ENCODE measurements around the gene FAM120AOS. TPM values are rescaled to one million over a fixed set of nuclear protein-coding genes. Genes with fewer than 3 reads are reported as not detected.

The FAM120AOS gene
- total and polyA plus RNA-seq, 3 experiments from 2014 or later: 41.0 to 62.6 (median 42.7) TPM

DNA sequence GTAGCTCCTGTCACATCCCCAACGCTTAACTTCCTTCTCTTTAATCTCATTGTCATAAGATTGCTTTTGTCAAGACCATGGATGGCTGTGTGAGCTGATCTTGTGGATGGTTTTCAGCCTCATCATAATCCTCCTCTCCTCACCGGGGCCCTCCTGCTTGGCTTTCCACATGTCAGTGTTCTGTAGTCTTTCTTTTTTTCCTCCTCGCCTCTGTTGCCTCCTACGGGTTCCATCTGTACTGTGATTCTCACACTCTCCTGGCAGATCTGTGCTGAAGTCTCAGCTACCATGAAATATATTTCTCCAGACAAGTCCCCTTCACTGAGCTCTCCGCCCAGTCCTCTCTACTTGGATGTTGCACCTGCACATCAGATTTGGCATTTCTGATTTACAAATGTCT lies 34.9 kb upstream of the FAM120AOS start:
- no peaks in the 10 kb centered on the region for H3K36me3 ChIP-seq (ENCODE audit: insufficient read depth, low read length)
- DNase-seq: no peak
- Mint-ChIP-seq H3K27ac (peak overlapping the region in 2 of 8 donors; percentile 65 to 79), H3K4me1 (peaks cover 38 to 71% (median 51%) of the 10 kb centered on the region in 3 donors), H3K27me3 (no peaks in the 10 kb centered on the region), H3K9me3 (no peaks in the 10 kb centered on the region), H3K4me3 (no peak overlapping the region), H3K36me3 (peaks cover 0 to 69% (median 24%) of the 10 kb centered on the region in 3 donors)
- no peaks in the 10 kb centered on the region for H3K4me1 ChIP-seq (ENCODE audit: insufficient read depth, low read length)
- H3K27me3 ChIP-seq (ENCODE audit: insufficient read depth, low read length, poor library complexity, severe bottlenecking): no peaks in the 10 kb centered on the region
- no peaks in the 10 kb centered on the region for H3K9me3 ChIP-seq (ENCODE audit: low read length)
- ChIA-PET POLR2A (no interaction called here), CTCF (no interaction called here)
- H3K27ac ChIP-seq (ENCODE audit: low read depth, low read length): no peak overlapping the region
- no peak overlapping the region for H3K4me3 ChIP-seq (ENCODE audit: low read length)

- no peaks in the 10 kb centered on the region for H3K27me3 Mint-ChIP-seq
- H3K4me1 ChIP-seq (ENCODE audit: insufficient read depth, low read length): no peaks in the 10 kb centered on the region
- no peak for DNase-seq
- H3K4me3 Mint-ChIP-seq: no peak overlapping the region
- no peaks in the 10 kb centered on the region for H3K27me3 ChIP-seq (ENCODE audit: insufficient read depth, low read length, poor library complexity, severe bottlenecking)
- no peak overlapping the region for H3K4me3 ChIP-seq (ENCODE audit: low read length)
- H3K27ac ChIP-seq (ENCODE audit: low read depth, low read length): no peak overlapping the region
- H3K4me1 Mint-ChIP-seq: peaks cover 34 to 69% (median 56%) of the 10 kb centered on the region in 3 donors
- H3K36me3 Mint-ChIP-seq: peaks cover 0 to 77% (median 24%) of the 10 kb centered on the region in 3 donors
- no peaks in the 10 kb centered on the region for H3K9me3 ChIP-seq (ENCODE audit: low read length)
- ChIA-PET CTCF (no interaction called here), POLR2A (interaction anchor here (0.7 kb wide), 1 partner anchor 33 kb away, joined by 3 read pairs; the partner anchor contains the start of gene FAM120AOS)
- peak overlapping the region in 4 of 8 donors; percentile 8 to 47 (median 42) for H3K27ac Mint-ChIP-seq
- peaks cover 4% of the 10 kb centered on the region for H3K36me3 ChIP-seq (ENCODE audit: insufficient read depth, low read length)
- no peaks in the 10 kb centered on the region for H3K9me3 Mint-ChIP-seq
Observed at GRCh38 chr9:93486268-93486667, 32.9 kb upstream of the FAM120AOS start.

GRCh38 chr9:93483497-93483896 lies 30.1 kb upstream of the FAM120AOS start:
- no peak for DNase-seq
- Histone ChIP-seq H3K36me3 (ENCODE audit: insufficient read depth, low read length) (peaks cover 17% of the 10 kb centered on the region), H3K27ac (ENCODE audit: low read depth, low read length) (no peak overlapping the region), H3K9me3 (ENCODE audit: low read length) (no peaks in the 10 kb centered on the region), H3K4me1 (ENCODE audit: insufficient read depth, low read length) (no peaks in the 10 kb centered on the region), H3K4me3 (ENCODE audit: low read length) (no peak overlapping the region), H3K27me3 (ENCODE audit: insufficient read depth, low read length, poor library complexity, severe bottlenecking) (no peaks in the 10 kb centered on the region)
- ChIA-PET CTCF (interaction anchor here (1.4 kb wide), 1 partner anchor 10 kb away, joined by 3 read pairs; no protein-coding TSS in a partner anchor), POLR2A (no interaction called here)
- peaks cover 35 to 67% (median 58%) of the 10 kb centered on the region in 3 donors for H3K4me1 Mint-ChIP-seq
- no peak overlapping the region for H3K4me3 Mint-ChIP-seq
- H3K27ac Mint-ChIP-seq: no peak overlapping the region
- no peaks in the 10 kb centered on the region for H3K27me3 Mint-ChIP-seq
- H3K36me3 Mint-ChIP-seq: peaks cover 0 to 75% (median 21%) of the 10 kb centered on the region in 3 donors
- H3K9me3 Mint-ChIP-seq: no peaks in the 10 kb centered on the region

DNA sequence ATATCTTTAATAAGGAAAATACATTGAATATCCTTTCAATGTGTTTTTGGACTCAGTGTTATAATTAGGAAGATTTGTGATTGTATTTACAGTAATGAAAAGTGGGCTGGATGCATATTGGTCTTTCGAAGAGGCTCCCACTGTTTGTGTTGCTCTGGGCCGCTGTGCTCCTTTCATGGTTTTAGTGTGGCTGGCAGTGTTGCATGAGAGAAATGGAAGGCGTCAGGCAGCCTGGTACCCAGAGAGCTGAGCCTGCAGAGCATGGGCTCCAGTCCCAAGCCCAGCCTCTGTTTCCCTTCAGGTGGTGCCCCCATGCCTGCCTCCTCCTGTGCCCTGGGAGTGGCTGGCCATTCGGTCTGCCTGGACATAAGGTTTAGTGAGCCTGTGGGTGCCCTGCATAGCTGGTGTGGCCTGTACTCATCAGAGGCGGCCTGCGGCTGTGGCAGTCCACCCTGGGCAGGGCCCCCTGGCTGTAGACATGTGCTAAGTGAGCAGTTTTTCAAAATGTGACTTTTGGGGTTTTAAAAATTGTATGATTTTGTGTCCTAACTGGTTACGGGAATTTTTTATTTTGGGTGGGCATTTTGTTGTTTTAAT lies 27.4 kb upstream of the FAM120AOS start:
- peak overlapping the region in 2 of 8 donors; percentile 9 to 41 for H3K27ac Mint-ChIP-seq
- no peak overlapping the region for H3K4me3 ChIP-seq (ENCODE audit: low read length)
- H3K36me3 Mint-ChIP-seq: peaks cover 0 to 73% (median 15%) of the 10 kb centered on the region in 3 donors
- H3K27me3 ChIP-seq (ENCODE audit: insufficient read depth, low read length, poor library complexity, severe bottlenecking): no peaks in the 10 kb centered on the region
- no peak overlapping the region for H3K27ac ChIP-seq (ENCODE audit: low read depth, low read length)
- POLR2A ChIA-PET: no interaction called here
- H3K9me3 Mint-ChIP-seq: no peaks in the 10 kb centered on the region
- DNase-seq: no peak
- no peaks in the 10 kb centered on the region for H3K4me1 ChIP-seq (ENCODE audit: insufficient read depth, low read length)
- H3K4me1 Mint-ChIP-seq: peaks cover 35 to 64% (median 56%) of the 10 kb centered on the region in 3 donors
- H3K9me3 ChIP-seq (ENCODE audit: low read length): no peaks in the 10 kb centered on the region
- H3K4me3 Mint-ChIP-seq: no peak overlapping the region
- CTCF ChIA-PET: no interaction called here
- H3K36me3 ChIP-seq (ENCODE audit: insufficient read depth, low read length): peaks cover 22% of the 10 kb centered on the region
- H3K27me3 Mint-ChIP-seq: no peaks in the 10 kb centered on the region

GRCh38 chr9:93480262-93480661 lies 26.9 kb upstream of the FAM120AOS start:
- H3K9me3 Mint-ChIP-seq: no peaks in the 10 kb centered on the region
- no peak overlapping the region for H3K4me3 Mint-ChIP-seq
- DNase-seq: no peak
- ChIA-PET POLR2A (no interaction called here), CTCF (no interaction called here)
- Histone ChIP-seq H3K4me3 (ENCODE audit: low read length) (no peak overlapping the region), H3K4me1 (ENCODE audit: insufficient read depth, low read length) (no peaks in the 10 kb centered on the region), H3K27me3 (ENCODE audit: insufficient read depth, low read length, poor library complexity, severe bottlenecking) (no peaks in the 10 kb centered on the region), H3K27ac (ENCODE audit: low read depth, low read length) (no peak overlapping the region), H3K36me3 (ENCODE audit: insufficient read depth, low read length) (peaks cover 22% of the 10 kb centered on the region), H3K9me3 (ENCODE audit: low read length) (no peaks in the 10 kb centered on the region)
- H3K27ac Mint-ChIP-seq: no peak overlapping the region
- peaks cover 0 to 73% (median 16%) of the 10 kb centered on the region in 3 donors for H3K36me3 Mint-ChIP-seq
- no peaks in the 10 kb centered on the region for H3K27me3 Mint-ChIP-seq
- peaks cover 36 to 65% (median 57%) of the 10 kb centered on the region in 3 donors for H3K4me1 Mint-ChIP-seq

- no peaks in the 10 kb centered on the region for H3K27me3 Mint-ChIP-seq
- H3K27ac Mint-ChIP-seq: peak overlapping the region in 1 of 8 donors; percentile 27
- H3K4me3 Mint-ChIP-seq: no peak overlapping the region
- no peak for DNase-seq
- Histone ChIP-seq H3K27me3 (ENCODE audit: insufficient read depth, low read length, poor library complexity, severe bottlenecking) (no peaks in the 10 kb centered on the region), H3K9me3 (ENCODE audit: low read length) (no peaks in the 10 kb centered on the region), H3K4me1 (ENCODE audit: insufficient read depth, low read length) (no peaks in the 10 kb centered on the region), H3K27ac (ENCODE audit: low read depth, low read length) (no peak overlapping the region), H3K4me3 (ENCODE audit: low read length) (no peak overlapping the region), H3K36me3 (ENCODE audit: insufficient read depth, low read length) (peaks cover 22% of the 10 kb centered on the region)
- CTCF ChIA-PET: no interaction called here
- peaks cover 0 to 73% (median 19%) of the 10 kb centered on the region in 3 donors for H3K36me3 Mint-ChIP-seq
- no peaks in the 10 kb centered on the region for H3K9me3 Mint-ChIP-seq
- POLR2A ChIA-PET: no interaction called here
- peaks cover 34 to 62% (median 55%) of the 10 kb centered on the region in 3 donors for H3K4me1 Mint-ChIP-seq
Observed at GRCh38 chr9:93479726-93480125, 26.3 kb upstream of the FAM120AOS start.

- ChIA-PET POLR2A (no interaction called here), CTCF (interaction anchor here (0.7 to 1.6 kb wide), 2 partner anchors 29 to 89 kb away, joined by 3 to 4 read pairs; no protein-coding TSS in a partner anchor)
- no peaks in the 10 kb centered on the region for H3K4me1 ChIP-seq (ENCODE audit: insufficient read depth, low read length)
- no peak overlapping the region for H3K4me3 Mint-ChIP-seq
- H3K4me1 Mint-ChIP-seq: peaks cover 35 to 55% (median 55%) of the 10 kb centered on the region in 3 donors
- H3K36me3 Mint-ChIP-seq: peaks cover 0 to 76% (median 18%) of the 10 kb centered on the region in 3 donors
- DNase-seq: no peak
- no peaks in the 10 kb centered on the region for H3K9me3 ChIP-seq (ENCODE audit: low read length)
- no peak overlapping the region for H3K4me3 ChIP-seq (ENCODE audit: low read length)
- peaks cover 18% of the 10 kb centered on the region for H3K36me3 ChIP-seq (ENCODE audit: insufficient read depth, low read length)
- H3K27me3 ChIP-seq (ENCODE audit: insufficient read depth, low read length, poor library complexity, severe bottlenecking): no peaks in the 10 kb centered on the region
- no peaks in the 10 kb centered on the region for H3K27me3 Mint-ChIP-seq
- peak overlapping the region in 2 of 8 donors; percentile 51 to 76 for H3K27ac Mint-ChIP-seq
- no peaks in the 10 kb centered on the region for H3K9me3 Mint-ChIP-seq
- H3K27ac ChIP-seq (ENCODE audit: low read depth, low read length): no peak overlapping the region
Observed at GRCh38 chr9:93477397-93477796, 24.0 kb upstream of the FAM120AOS start.

DNA sequence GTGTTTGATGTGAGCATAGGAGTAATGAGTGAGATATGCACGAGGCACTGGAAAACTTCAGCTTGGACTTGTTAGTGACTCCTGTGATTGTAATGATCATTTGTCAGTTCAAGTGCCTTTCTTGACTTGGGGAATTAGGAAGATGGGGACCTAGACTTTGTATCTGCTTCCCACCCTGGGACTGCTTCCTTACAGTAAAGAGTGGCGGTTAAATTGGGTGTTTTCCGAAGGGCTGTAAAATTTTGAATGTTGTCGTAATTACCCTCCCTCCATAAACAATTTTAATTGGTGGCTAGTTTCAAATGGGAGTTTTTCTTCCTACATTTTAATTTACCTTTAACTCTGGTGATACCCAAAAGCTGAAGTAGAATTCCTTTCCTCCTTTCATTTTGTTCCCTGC lies 23.5 kb upstream of the FAM120AOS start:
- POLR2A ChIA-PET: interaction anchor here (0.6 kb wide), 1 partner anchor 89 kb away, joined by 3 read pairs; no protein-coding TSS in a partner anchor
- H3K4me3 Mint-ChIP-seq: no peak overlapping the region

More for the DNA sequence above, 23.5 kb upstream of the FAM120AOS start:
- CTCF ChIA-PET: interaction anchor here (0.6 to 1.6 kb wide), 3 partner anchors 29 to 571 kb away, joined by 3 to 4 read pairs (median 3); no protein-coding TSS in a partner anchor
- H3K9me3 Mint-ChIP-seq: no peaks in the 10 kb centered on the region
- peak overlapping the region in 3 of 8 donors; percentile 25 to 76 (median 70) for H3K27ac Mint-ChIP-seq
- Histone ChIP-seq H3K4me1 (ENCODE audit: insufficient read depth, low read length) (no peaks in the 10 kb centered on the region), H3K36me3 (ENCODE audit: insufficient read depth, low read length) (peaks cover 18% of the 10 kb centered on the region), H3K4me3 (ENCODE audit: low read length) (no peak overlapping the region), H3K9me3 (ENCODE audit: low read length) (no peaks in the 10 kb centered on the region), H3K27ac (ENCODE audit: low read depth, low read length) (peak overlapping the region; percentile 7), H3K27me3 (ENCODE audit: insufficient read depth, low read length, poor library complexity, severe bottlenecking) (no peaks in the 10 kb centered on the region)
- H3K27me3 Mint-ChIP-seq: no peaks in the 10 kb centered on the region
- H3K36me3 Mint-ChIP-seq: peaks cover 0 to 78% (median 21%) of the 10 kb centered on the region in 3 donors
- H3K4me1 Mint-ChIP-seq: peaks cover 38 to 59% (median 58%) of the 10 kb centered on the region in 3 donors
- no peak for DNase-seq
